Activated CD8-positive, alpha-beta memory T cell treated with anti-CD3 and anti-CD28 coated beads for 36 hours (primary cell): ENCODE results near the gene RBKS. TPM values are rescaled to one million over a fixed set of nuclear protein-coding genes. Genes with fewer than 3 reads are reported as not detected.

Experiments used
- CTCF ChIA-PET: fragments of 350-600 bp; sonication (Branson Sonifier 250); formaldehyde crosslinking; loops from one replicate; lab custom pipeline; 2021; ENCODE audit warnings: antibody characterized with exemption; lab: Charles Lee
- POLR2A ChIA-PET: fragments of 350-600 bp; sonication (Branson Sonifier 250); formaldehyde crosslinking; loops from one replicate; lab custom pipeline; 2021; ENCODE audit warnings: antibody characterized with exemption; lab: Charles Lee
- total RNA-seq, 2 experiments: library from RNA; stranded (reverse); gene quantifications; one replicate each; pipeline ENCODE4 v1.2.3, GENCODE V29; 2021

The RBKS gene
- total RNA-seq, 2 experiments from 2014 or later = 5.8 to 7.9 TPM

DNA sequence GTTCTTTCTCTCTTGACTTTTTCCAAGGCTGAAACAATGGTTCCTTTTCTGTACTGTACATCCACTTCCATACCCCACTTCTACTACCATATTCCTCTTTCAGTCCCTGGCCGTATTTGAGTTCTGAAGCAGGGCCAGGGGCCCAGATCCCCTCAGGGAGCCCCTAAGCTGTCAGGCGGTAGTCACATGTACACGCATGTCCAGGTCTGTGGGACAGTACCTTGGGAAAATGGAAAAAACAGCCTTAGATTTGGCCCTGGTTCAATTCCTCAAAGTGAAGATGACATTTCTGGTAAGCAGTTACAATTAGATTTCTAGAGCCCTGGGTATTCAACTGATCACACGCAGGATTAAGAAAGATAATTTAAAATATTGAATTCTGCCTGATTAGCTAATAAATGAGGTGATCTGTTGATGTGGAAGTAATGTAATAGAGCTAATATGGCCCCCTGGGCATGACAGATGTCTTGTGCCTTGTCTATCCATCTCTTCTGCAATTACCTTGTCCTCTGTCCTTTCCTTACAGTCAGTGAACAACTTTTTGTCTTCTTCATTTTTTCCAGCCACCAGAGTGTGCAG, 74.2 kb downstream of the RBKS start:
- ChIA-PET CTCF (no interaction called here), POLR2A (no interaction called here)

GRCh38 chr2:27814758-27815157, 75.4 kb downstream of the RBKS start:
- ChIA-PET POLR2A (interaction anchor here (0.6 kb wide), 1 partner anchor 543 kb away, joined by 8 read pairs; no protein-coding TSS in a partner anchor), CTCF (interaction anchor here (0.6 kb wide), 1 partner anchor 247 kb away, joined by 3 read pairs; no protein-coding TSS in a partner anchor)

DNA sequence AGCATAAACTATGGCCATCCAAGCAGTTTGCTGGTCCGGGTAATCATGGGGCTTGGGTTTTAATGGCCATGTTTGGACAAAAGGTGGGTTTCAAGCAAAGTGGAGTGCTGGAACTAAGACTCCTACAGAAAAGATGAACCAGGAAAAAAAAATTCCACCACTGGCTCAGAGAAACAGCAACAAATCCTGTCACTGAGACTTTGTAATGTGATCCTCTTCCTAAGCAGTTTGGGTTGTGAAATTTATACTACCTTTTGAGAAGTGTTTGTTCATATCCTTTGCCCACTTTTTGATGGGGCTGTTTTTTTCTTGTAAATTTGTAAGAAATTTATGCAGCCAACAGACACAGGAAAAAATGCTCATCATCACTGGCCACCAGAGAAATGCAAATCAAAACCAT, 78.4 kb downstream of the RBKS start:
- CTCF ChIA-PET = no interaction called here
- POLR2A ChIA-PET = no interaction called here

DNA sequence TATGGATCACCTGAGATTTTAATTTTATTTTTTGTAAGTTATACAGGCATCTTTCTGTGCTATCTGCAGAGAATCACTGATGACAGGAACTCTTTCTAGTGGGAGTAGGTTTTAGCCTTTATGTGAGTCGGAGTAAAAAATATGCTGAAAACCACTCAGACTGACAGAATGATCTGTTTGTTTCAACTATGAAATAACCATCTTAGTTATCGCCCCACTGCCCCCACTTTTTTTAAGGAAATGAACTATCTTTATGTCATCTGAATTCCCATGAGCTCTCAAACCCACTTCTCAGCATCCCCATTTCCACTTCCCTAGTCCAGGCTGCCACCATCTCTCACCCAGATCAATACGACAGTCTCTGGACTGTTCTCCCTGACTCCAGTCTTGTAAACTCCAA, 79.7 kb downstream of the RBKS start:
- ChIA-PET CTCF (no interaction called here), POLR2A (no interaction called here)

DNA sequence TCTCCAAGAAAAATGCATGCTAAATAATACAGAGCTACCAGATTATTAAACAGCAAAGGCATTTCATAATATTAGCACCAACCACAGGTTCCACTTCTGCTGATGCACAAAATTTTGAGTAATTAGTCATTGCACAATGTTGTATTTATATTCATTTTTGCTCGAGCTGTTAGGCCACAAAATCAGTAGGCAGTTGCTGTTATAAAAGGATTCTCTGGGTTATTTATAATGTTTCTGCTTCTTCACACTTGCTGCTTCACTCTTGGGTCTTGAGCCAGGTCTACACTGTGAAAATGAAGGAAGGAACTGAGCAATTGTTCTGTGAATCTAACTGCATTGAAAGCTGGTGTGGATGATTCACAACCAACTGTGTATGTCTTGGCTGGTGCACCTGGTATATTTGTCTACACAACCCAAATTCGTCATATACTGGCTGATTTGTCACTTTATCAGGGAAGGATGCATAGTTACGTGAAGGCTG, 80.4 kb downstream of the RBKS start:
- ChIA-PET POLR2A (no interaction called here), CTCF (no interaction called here)

- ChIA-PET POLR2A (no interaction called here), CTCF (interaction anchor here (0.6 kb wide), 1 partner anchor 470 kb away, joined by 3 read pairs; no protein-coding TSS in a partner anchor)
Observed at GRCh38 chr2:27808984-27809383, 81.2 kb downstream of the RBKS start.

DNA sequence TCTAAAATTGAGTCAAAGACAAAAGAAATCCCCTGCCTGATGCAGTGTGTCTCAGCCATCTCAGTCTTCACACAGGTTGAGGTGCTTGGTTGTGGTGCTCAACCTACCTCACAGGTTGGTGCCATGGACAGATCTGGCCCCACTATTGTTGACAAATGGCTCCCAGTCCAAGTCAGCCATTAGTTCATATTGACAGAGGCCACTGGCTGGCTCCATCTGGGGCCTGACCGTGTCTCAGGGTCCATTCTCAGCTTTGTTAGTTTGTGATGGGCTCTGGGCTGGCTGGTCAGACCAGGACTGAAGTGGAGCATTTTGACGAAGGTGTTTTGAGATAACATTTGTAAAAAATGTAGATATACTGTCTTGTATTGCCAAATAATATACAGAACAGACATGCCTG, 81.8 kb downstream of the RBKS start:
- CTCF ChIA-PET = interaction anchor here (0.6 kb wide), 1 partner anchor 470 kb away, joined by 3 read pairs; no protein-coding TSS in a partner anchor
- POLR2A ChIA-PET = no interaction called here

- CTCF ChIA-PET = interaction anchor here (0.9 kb wide), 1 partner anchor 14 kb away, joined by 3 read pairs; no protein-coding TSS in a partner anchor
- POLR2A ChIA-PET = no interaction called here
Observed at GRCh38 chr2:27807476-27807875, 82.7 kb downstream of the RBKS start.

DNA sequence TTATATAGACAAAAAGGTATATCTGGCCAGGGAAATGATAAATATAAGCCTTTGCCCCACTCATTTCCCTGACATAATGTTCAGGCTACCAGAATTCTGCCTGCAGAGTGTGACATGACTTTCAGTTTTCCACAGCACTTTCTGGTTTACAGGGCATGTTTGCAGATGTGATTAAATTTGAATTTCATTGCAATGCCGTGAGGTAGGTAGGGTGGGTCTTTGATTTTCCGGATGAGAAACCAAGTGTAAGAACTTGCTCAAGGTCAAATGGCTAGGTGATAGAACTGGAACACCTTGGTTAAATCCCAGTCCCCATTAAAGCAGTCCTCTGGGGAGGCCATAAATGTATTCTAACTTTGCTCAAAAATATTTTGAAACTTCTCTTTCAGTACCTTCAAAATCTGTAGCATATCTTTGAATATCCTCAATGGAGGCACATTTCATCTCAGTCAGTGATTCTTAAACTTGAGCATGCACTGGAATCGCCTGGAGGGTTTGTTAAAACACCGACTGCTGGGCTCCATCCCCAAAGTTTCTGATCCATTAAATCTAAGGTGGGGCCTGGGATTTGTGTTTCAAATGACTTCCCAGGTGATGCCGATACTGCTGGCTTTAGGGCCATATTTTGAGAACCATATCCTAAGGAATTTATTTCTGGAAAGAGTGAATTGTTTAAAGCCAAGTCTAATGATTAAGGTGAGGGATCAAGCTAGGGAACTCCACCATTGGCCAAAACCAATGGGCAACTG, 83.7 kb downstream of the RBKS start:
- CTCF ChIA-PET = interaction anchor here (0.9 kb wide), 1 partner anchor 13 kb away, joined by 3 read pairs; no protein-coding TSS in a partner anchor
- POLR2A ChIA-PET = no interaction called here

DNA sequence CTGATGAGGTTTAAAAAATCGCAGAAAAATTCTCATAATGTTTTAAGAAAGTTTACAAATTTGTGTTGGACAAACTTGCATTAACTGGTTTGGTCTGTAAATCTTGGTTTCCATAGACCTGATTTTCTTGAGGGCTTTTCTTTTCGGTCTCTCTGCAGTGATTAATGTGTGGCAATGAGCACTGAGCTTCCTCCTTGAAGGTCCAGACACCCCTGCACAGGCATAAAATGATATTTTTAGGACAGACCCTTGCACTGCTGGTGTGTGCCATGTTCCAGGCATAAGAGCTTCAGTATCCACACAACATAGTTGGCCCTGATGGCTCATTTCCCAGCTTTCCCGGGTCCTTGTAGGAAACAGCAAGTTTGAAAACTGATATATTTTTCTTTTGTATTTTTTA, 85.0 kb downstream of the RBKS start:
- POLR2A ChIA-PET = no interaction called here
- CTCF ChIA-PET = interaction anchor here (1.1 kb wide), 1 partner anchor 10 kb away, joined by 5 read pairs; no protein-coding TSS in a partner anchor

DNA sequence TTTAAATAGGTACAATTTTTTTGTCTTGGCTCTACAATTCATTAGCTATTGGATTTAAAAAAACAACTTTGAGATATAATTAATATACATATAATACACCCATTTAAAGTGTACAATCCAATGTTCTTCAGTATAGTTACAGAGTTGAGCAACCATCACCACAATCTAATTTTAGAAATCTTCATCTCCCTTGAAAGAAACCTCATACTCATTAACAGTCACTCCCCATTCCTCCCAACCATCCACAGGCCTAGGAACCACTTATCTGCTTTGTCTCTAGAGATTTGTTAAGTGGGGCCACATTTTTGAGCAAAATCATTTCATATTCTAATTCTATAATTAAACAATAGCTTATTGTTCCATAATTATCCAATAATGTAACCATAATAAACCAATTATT, 86.0 kb downstream of the RBKS start:
- CTCF ChIA-PET = no interaction called here
- POLR2A ChIA-PET = no interaction called here

DNA sequence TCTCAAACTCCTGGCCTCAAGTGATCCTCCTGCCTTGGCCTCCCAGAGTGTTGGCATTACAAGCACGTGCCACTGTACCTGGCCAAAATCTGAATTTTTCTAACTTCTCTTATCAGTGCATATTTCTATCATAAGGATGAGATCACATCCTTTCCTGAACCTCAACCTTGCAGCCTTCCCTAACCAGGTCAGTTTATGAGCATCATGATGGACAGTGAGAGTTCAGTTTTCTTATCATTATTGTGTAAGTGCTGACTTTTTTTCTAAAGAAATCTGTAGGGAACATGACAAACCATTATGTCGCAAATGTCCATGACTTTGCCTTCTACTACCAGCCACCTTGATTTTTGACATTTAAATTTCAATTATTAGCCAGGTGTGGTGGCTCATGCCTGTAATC, 87.1 kb downstream of the RBKS start:
- POLR2A ChIA-PET = no interaction called here
- CTCF ChIA-PET = no interaction called here

- ChIA-PET POLR2A (no interaction called here), CTCF (no interaction called here)
Observed at GRCh38 chr2:27802547-27802946, 87.6 kb downstream of the RBKS start.

- ChIA-PET POLR2A (no interaction called here), CTCF (interaction anchor here (0.9 kb wide), 1 partner anchor 535 kb away, joined by 3 read pairs; no protein-coding TSS in a partner anchor)
Observed at GRCh38 chr2:27800856-27801255, 89.3 kb downstream of the RBKS start.

GRCh38 chr2:27799646-27800010, 90.6 kb downstream of the RBKS start:
- ChIA-PET POLR2A (no interaction called here), CTCF (interaction anchor here (0.9 kb wide), 1 partner anchor 536 kb away, joined by 3 read pairs; no protein-coding TSS in a partner anchor)

- CTCF ChIA-PET = no interaction called here
- POLR2A ChIA-PET = no interaction called here
Observed at GRCh38 chr2:27798948-27799645, 91.1 kb downstream of the RBKS start.

- CTCF ChIA-PET = no interaction called here
Observed at GRCh38 chr2:27798486-27798885, 91.7 kb downstream of the RBKS start.

DNA sequence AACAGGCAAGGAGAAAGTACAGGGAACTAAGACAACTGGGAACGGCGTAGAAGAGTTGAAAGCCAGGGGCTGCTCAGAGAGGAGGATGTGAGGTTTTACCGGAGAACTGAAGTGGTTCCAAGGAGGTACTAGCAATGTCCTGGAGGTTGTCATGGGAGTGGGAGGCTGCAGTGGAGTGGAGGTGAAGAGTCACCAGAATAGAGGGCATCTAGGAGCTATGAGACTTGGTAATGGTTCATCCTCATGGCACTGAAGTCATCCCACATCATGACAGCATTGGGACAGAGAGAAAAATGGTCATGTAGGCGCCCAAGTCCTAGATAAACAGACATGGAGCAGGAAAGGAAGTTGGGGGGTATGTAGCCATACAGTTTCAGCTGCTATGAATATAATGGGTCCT, 92.3 kb downstream of the RBKS start:
- CTCF ChIA-PET = no interaction called here
- POLR2A ChIA-PET = no interaction called here

More at GRCh38 chr2:27798486-27798885, 91.7 kb downstream of the RBKS start:
- POLR2A ChIA-PET = no interaction called here

DNA sequence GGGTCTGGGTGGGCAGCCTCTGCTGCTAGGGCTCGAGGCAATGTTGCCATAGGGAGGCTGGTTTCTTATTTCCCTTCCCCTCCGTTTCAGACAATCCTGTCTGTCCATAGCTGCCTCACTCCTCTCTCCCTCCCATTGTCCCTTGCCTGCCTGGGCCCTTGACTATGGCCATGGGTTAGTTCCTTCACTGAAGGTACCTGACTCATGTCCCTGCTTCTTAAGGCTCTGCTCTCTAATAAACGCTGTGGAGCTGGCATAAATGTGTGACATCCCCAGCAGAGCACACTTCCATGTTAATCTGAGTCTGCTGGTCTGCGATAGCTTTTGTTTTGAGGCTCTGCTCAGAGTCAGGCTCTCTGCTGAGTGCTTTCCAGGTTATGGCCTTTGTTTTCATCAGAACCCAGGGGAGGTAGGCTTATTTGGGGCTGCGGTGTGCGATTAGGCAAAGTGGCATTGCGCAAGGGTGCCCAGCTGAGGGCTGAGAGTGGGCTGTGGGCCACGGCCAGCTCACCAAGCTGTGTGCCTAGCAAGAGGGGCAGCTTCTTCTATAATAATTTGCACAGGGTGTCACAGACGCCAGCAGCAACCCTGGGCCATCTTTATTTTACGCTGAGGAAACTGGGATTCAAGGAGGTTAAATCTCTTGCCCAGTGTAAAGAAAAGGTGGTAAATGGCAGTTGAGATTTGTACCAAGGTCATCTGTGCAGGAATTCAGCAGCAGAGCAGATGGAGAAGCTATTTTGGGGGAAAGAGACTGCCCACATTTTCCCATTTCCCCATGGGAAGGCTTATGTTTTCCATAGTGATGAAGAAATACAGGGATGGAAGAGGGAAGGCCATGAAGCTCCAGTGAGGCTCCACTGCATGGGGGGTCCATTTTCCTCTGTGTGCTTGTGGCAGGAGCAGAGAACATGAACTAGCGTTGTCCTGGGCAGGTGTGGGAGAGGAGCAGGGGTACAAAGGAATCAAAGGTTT, 93.1 kb downstream of the RBKS start:
- POLR2A ChIA-PET = interaction anchor here (0.6 kb wide), 1 partner anchor 432 kb away, joined by 3 read pairs; no protein-coding TSS in a partner anchor
- CTCF ChIA-PET = interaction anchor here (0.6 kb wide), 1 partner anchor 434 kb away, joined by 3 read pairs; no protein-coding TSS in a partner anchor
